ENCODE results near the gene DDA1. TPM values are rescaled to one million over a fixed set of nuclear protein-coding genes. Genes with fewer than 3 reads are reported as not detected.

DDA1 gene
- total and polyA plus RNA-seq, 2 of the 13 experiments (the other 11 are each of a cell fraction or from before 2014, with no cell fraction given) = 24.5 to 26.0 TPM

DNA sequence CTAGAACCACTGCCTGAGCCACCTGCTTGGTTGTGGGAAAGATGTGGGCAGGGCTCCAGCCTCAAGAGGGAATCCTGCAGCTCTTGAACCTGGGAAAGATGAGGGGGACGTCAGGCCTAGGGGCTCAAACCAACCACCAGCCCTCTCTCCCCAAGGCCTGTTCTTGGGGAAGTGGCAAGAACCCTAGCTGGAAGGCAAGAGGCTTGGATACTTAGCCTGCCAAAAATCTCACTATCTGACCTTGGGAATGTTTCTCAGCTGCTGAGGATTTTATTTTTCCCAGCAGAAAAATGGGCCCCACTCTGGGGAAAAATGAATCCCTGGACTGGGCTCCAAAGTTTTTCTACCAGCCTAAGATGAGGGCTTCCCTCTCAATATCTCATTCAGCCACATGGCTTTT lies 49.4 kb upstream of the DDA1 start:
- DNase-seq (ENCODE audit: low spot score) (no peak), ATAC-seq (no peak), FAIRE-seq (no peak)
- no peaks in the 10 kb centered on the region for H3K36me3 ChIP-seq (replicated peaks in 1 of 2; ENCODE audit: control insufficient read depth in 1 of 2, insufficient read depth in 2 of 2, low read length in 2 of 2)
- intact Hi-C loops (cut with micrococcal nuclease; ENCODE audit: unreplicated experiment) = loop anchor here (2.0 kb wide), 1 partner anchor 13 kb away; no protein-coding TSS in a partner anchor
- no peak overlapping the region for H3K4me2 ChIP-seq (ENCODE audit: low read depth, low read length)
- no peaks in the 10 kb centered on the region for H4K20me1 ChIP-seq (ENCODE audit: insufficient read depth, low read length)
- no peaks in the 10 kb centered on the region for H3K79me2 ChIP-seq (ENCODE audit: insufficient read depth, low read length)
- H2AFZ ChIP-seq (ENCODE audit: low read length) = no peak overlapping the region
- no peak overlapping the region for H3K27ac ChIP-seq (ENCODE audit: extremely low read length, insufficient read depth, low read length)
- TF ChIP-seq ZNF382 (CRISPR knock-in tag; IDR thresholded peaks at IDR 0.05; ENCODE audit: borderline replicate concordance) (no peak), JDP2 (CRISPR knock-in tag; IDR thresholded peaks at IDR 0.05; ENCODE audit: borderline replicate concordance) (no peak), BRCA1 (CRISPR knock-in tag; IDR thresholded peaks at IDR 0.05) (no peak), ZBTB39 (CRISPR knock-in tag; IDR thresholded peaks at IDR 0.05) (no peak), GATA4 (IDR thresholded peaks at IDR 0.05; ENCODE audit: borderline replicate concordance, low read depth) (no peak), CEBPG (CRISPR knock-in tag; IDR thresholded peaks at IDR 0.05) (no peak), ONECUT2 (CRISPR knock-in tag; IDR thresholded peaks at IDR 0.05) (no peak), HOMEZ (CRISPR knock-in tag; IDR thresholded peaks at IDR 0.05; ENCODE audit: low read depth) (no peak), TOPORS (CRISPR knock-in tag; IDR thresholded peaks at IDR 0.05) (no peak), SMAD9 (CRISPR knock-in tag; IDR thresholded peaks at IDR 0.05) (no peak), ZNF501 (CRISPR knock-in tag; IDR thresholded peaks at IDR 0.05) (no peak), JUND (CRISPR knock-in tag; IDR thresholded peaks at IDR 0.05) (no peak)
- no peak overlapping the region for H3K9ac ChIP-seq (ENCODE audit: insufficient read depth, low read depth, low read length)
- H3K9me3 ChIP-seq (ENCODE audit: low read length) = no peaks in the 10 kb centered on the region
- no peak overlapping the region for H3K4me3 ChIP-seq (replicated peaks in 1 of 3; ENCODE audit: insufficient read depth in 1 of 3, low read depth in 2 of 3, low read length in 3 of 3)
- POLR2A ChIA-PET = interaction anchor here (2.0 to 3.2 kb wide), 4 partner anchors 11 to 45 kb away, joined by 8 to 18 read pairs (median 10); partner anchors contain the start of gene USE1
- no TSS peak for BruUV-seq (replicated peaks)
- H3K27me3 ChIP-seq (ENCODE audit: control insufficient read depth in 1 of 2, insufficient read depth in 2 of 2, low read length in 2 of 2) = no peaks in the 10 kb centered on the region
- CTCF ChIA-PET (ENCODE audit: low intra/inter-chr PET ratio, low total read pairs) = interaction anchor here (1.3 kb wide), 1 partner anchor 55 kb away, joined by 6 read pairs; no protein-coding TSS in a partner anchor
- 17% methylated on average over 1 of the region's 1 CpG for WGBS (ENCODE audit: low lambda C conversion rate)
- peaks cover 67% of the 10 kb centered on the region for H3K4me1 ChIP-seq (ENCODE audit: insufficient read depth, low read length)
- in situ Hi-C loops (cut with HindIII; ENCODE audit: extremely low pct_ligation_motif_present, low pct_unique_long_range_greater_than_20kb) = no loop called here
